GM12878 (cell line): ENCODE data around the gene PCDHGC3. TPM values are rescaled to one million over a fixed set of nuclear protein-coding genes. Genes with fewer than 3 reads are reported as not detected.
A peak's percentile ranks its signal among the peaks of the same experiment; 100 is the strongest.

Experiments used
- ATAC-seq: fragments of 200-7000 bp; cut with Tn5 transposase; 3 replicates; pipeline ENCODE4 v1.9.1; 2020; ENCODE audit warnings: mild to moderate bottlenecking, moderate library complexity
- BruUV-seq: library from RNA; stranded (reverse); fragments of 400-500 nt; replicated peaks from 2 replicates; lab custom pipeline; 2021; lab: Mats Ljungman, UMichigan
- CTCF ChIA-PET: fragments of 300-600 bp; sonication (Branson Sonifier 250); formaldehyde crosslinking; extraction: SDS; loops from one replicate; lab custom pipeline; 2021; ENCODE audit warnings: inconsistent platforms; lab: Yijun Ruan, JAX
- POLR2A ChIA-PET: fragments of 350-600 bp; formaldehyde crosslinking; extraction: SDS; loops from one replicate; lab custom pipeline; 2021; ENCODE audit warnings: inconsistent platforms; lab: Charles Lee
- RAD21 ChIA-PET: fragments of 300-600 bp; sonication (Branson Sonifier 250); formaldehyde crosslinking; loops from one replicate; lab custom pipeline; 2023; ENCODE audit warnings: antibody characterized with exemption; ENCODE audit not compliant: unreplicated experiment; lab: Charles Lee
- SMC1A ChIA-PET: fragments of 300-600 bp; sonication (Branson Sonifier 250); formaldehyde crosslinking; loops from one replicate; lab custom pipeline; 2023; ENCODE audit not compliant: unreplicated experiment, uncharacterized antibody; lab: Charles Lee
- DNase-seq: peaks from one replicate; pipeline ENCODE4 v3.0.0-alpha.2; 2011; ENCODE audit warnings: low read depth, low spot score
- FAIRE-seq: peaks from 3 replicates; lab custom pipeline; 2011; peaks lifted over from hg19 to GRCh38; lab: Jason Lieb, UNC
- H2AFZ ChIP-seq: 2 replicates; pipeline ENCODE4 v1.6.0; 2011; ENCODE audit warnings: low read depth, low read length, control low read depth; ENCODE audit not compliant: control insufficient read depth
- H3K27ac ChIP-seq: 2 replicates; pipeline ENCODE4 v1.5.1; 2011; ENCODE audit warnings: control low read depth; ENCODE audit not compliant: control insufficient read depth, insufficient read depth
- H3K27me3 ChIP-seq, 2 experiments: replicated peaks in 1 of 2; 2 replicates each; pipeline versions ENCODE4 v1.6.0 to v1.6.1; 2011; ENCODE audit warnings: low read length in 1 of 2; ENCODE audit not compliant: control insufficient read depth in 2 of 2, insufficient read depth in 2 of 2
- H3K36me3 ChIP-seq, 2 experiments: 2 replicates each; pipeline ENCODE4 v1.5.1; 2011; ENCODE audit warnings: low read length in 1 of 2; ENCODE audit not compliant: control insufficient read depth in 2 of 2, insufficient read depth in 2 of 2
- H3K4me1 ChIP-seq: 2 replicates; pipeline ENCODE4 v1.6.1; 2011; ENCODE audit warnings: mild to moderate bottlenecking, low read length, moderate library complexity, mixed read lengths; ENCODE audit not compliant: control insufficient read depth, insufficient read depth
- H3K4me2 ChIP-seq: 2 replicates; pipeline ENCODE4 v1.6.0; 2011; ENCODE audit warnings: control low read depth; ENCODE audit not compliant: control insufficient read depth, insufficient read depth
- H3K4me3 ChIP-seq: fragments of 200-600 bp; sonication (generic); 2 replicates; pipeline ENCODE4 v1.5.1; 2016
- H3K79me2 ChIP-seq: 2 replicates; pipeline ENCODE4 v1.6.0; 2011; ENCODE audit warnings: low read length; ENCODE audit not compliant: control insufficient read depth, insufficient read depth
- H3K9ac ChIP-seq: 2 replicates; pipeline ENCODE4 v1.8.0; 2011; ENCODE audit warnings: low read length, control low read depth, mixed read lengths; ENCODE audit not compliant: control insufficient read depth, insufficient read depth
- H3K9me3 ChIP-seq: replicated peaks from 3 replicates; pipeline ENCODE4 v1.5.1; 2011; ENCODE audit warnings: mild to moderate bottlenecking, low read length; ENCODE audit not compliant: control insufficient read depth, insufficient read depth
- H4K20me1 ChIP-seq: 2 replicates; pipeline ENCODE4 v1.6.0; 2011; ENCODE audit not compliant: control insufficient read depth, insufficient read depth
- BCL11A ChIP-seq: IDR thresholded peaks from 2 replicates; pipeline ENCODE4 v1.6.1; 2011; ENCODE audit warnings: low read depth, low read length
- BCL3 ChIP-seq: IDR thresholded peaks from 2 replicates; pipeline ENCODE4 v1.6.1; 2011; ENCODE audit warnings: borderline replicate concordance, low read depth, mild to moderate bottlenecking, moderate library complexity, low read length; ENCODE audit not compliant: insufficient read depth, poor library complexity, severe bottlenecking
- CREB1 ChIP-seq: IDR thresholded peaks from 2 replicates; pipeline ENCODE4 v1.6.1; 2012; ENCODE audit warnings: low read depth, mild to moderate bottlenecking, inconsistent platforms
- CTCF ChIP-seq, 3 experiments: IDR thresholded peaks in 2 of 3; conservative IDR thresholded peaks in 1 of 3; 2 replicates each; pipeline ENCODE4 v1.5.1; 2011; ENCODE audit warnings: low read depth in 3 of 3, low read length in 3 of 3, mild to moderate bottlenecking in 3 of 3, control low read depth in 2 of 3, moderate library complexity in 2 of 3, inconsistent platforms in 1 of 3, mixed read lengths in 1 of 3; ENCODE audit not compliant: control insufficient read depth in 2 of 3, insufficient read depth in 1 of 3; ENCODE audit errors: extremely low read depth in 1 of 3
- EED ChIP-seq: sonication (generic); IDR thresholded peaks from 2 replicates; pipeline ENCODE4 v1.6.1; 2016; ENCODE audit warnings: antibody characterized with exemption, low read depth
- EP300 ChIP-seq, 2 experiments: fragments of 150-350 bp in 1 of 2; IDR thresholded peaks; 2 replicates each; pipeline ENCODE4 v1.6.1; 2011 to 2012; ENCODE audit warnings: low read depth in 2 of 2, low read length in 2 of 2, borderline replicate concordance in 1 of 2, improper control_type of control experiment in 1 of 2, inconsistent platforms in 1 of 2; ENCODE audit not compliant: control insufficient read depth in 1 of 2
- FOXM1 ChIP-seq: IDR thresholded peaks from 2 replicates; pipeline ENCODE4 v1.6.1; 2012; ENCODE audit warnings: low read depth, mild to moderate bottlenecking, inconsistent platforms, low read length, moderate library complexity
- IKZF1 ChIP-seq: fragments of 450-650 bp; conservative IDR thresholded peaks from 2 replicates; pipeline ENCODE4 v1.6.1; 2017; ENCODE audit warnings: antibody characterized with exemption, mild to moderate bottlenecking
- IKZF2 ChIP-seq, 2 experiments: fragments of 450-650 bp; IDR thresholded peaks; 2 replicates each; pipeline ENCODE4 v1.6.1; 2017; ENCODE audit warnings: mild to moderate bottlenecking in 2 of 2, moderate library complexity in 2 of 2
- IRF4 ChIP-seq: IDR thresholded peaks from 2 replicates; pipeline ENCODE4 v1.6.1; 2011; ENCODE audit warnings: low read depth, low read length
- MEF2A ChIP-seq: IDR thresholded peaks from 2 replicates; pipeline ENCODE4 v1.6.1; 2011; ENCODE audit warnings: low read depth, mild to moderate bottlenecking, low read length, moderate library complexity; ENCODE audit not compliant: insufficient read depth
- MTA2 ChIP-seq: fragments of 450-650 bp; IDR thresholded peaks from 2 replicates; pipeline ENCODE4 v1.6.1; 2016; ENCODE audit warnings: low read depth, mild to moderate bottlenecking, moderate library complexity
- NR2F1 ChIP-seq: fragments of 450-650 bp; conservative IDR thresholded peaks from 2 replicates; pipeline ENCODE4 v1.6.1; 2017; ENCODE audit warnings: mild to moderate bottlenecking
- NRF1 ChIP-seq: conservative IDR thresholded peaks from 2 replicates; pipeline ENCODE4 v1.6.1; 2011; ENCODE audit warnings: mild to moderate bottlenecking, low read depth, low read length, improper control_type of control experiment
- WGBS: methylation state at CpG from one replicate; pipeline ENCODE4 v1.1.6; 2016; ENCODE audit warnings: low lambda C conversion rate; ENCODE audit not compliant: insufficient replicate concordance, insufficient coverage; ENCODE audit errors: missing lambda C conversion rate; 5-methylcytosine and 5-hydroxymethylcytosine counted together
- in situ Hi-C: fragments of 300-500 bp; cut with MboI; formaldehyde crosslinking; loops from 9 replicates; pipeline ENCODE4 v1.14.3; 2018; ENCODE audit warnings: mixed read lengths
- intact Hi-C: fragments of 100-400 bp; cut with micrococcal nuclease; formaldehyde crosslinking; loops from one replicate; pipeline ENCODE4 v1.14.2; 2022; ENCODE audit not compliant: unreplicated experiment
- polyA plus RNA-seq, 11 experiments: library from polyadenylated mRNA; depleted of rRNA in 4 of 11; unstranded in 6 of 11; stranded (reverse) in 5 of 11; fragments of >200 nt; fragmentation: Nextera tagmentation in 4 of 11; fragmentation: Illumina TruSeq in 1 of 11; extraction: Ambion mirVana in 4 of 11; extraction: Trizol in 1 of 11; gene quantifications; 1 replicate in 1 of 11; 2 replicates in 10 of 11; pipeline versions ENCODE4 v1.2.1 to v1.2.3, GENCODE V29; 2011 to 2016; ENCODE audit warnings: inconsistent platforms in 2 of 11, missing spikeins in 2 of 11, low read depth in 1 of 11
- total RNA-seq, 4 experiments: library from RNA; depleted of rRNA in 3 of 4; stranded (reverse); fragments of >200 nt in 3 of 4; fragmentation: Illumina TruSeq in 1 of 4; extraction: Trizol in 1 of 4; gene quantifications; 2 replicates each; pipeline versions ENCODE4 v1.2.1 to v1.2.3, GENCODE V29; 2013 to 2021

PCDHGC3 gene
- total and polyA plus RNA-seq, 10 of the 15 experiments (the other 5 are each of a cell fraction or from before 2014, with no cell fraction given) = 0.53 to 22.1 (median 12.0) TPM

DNA sequence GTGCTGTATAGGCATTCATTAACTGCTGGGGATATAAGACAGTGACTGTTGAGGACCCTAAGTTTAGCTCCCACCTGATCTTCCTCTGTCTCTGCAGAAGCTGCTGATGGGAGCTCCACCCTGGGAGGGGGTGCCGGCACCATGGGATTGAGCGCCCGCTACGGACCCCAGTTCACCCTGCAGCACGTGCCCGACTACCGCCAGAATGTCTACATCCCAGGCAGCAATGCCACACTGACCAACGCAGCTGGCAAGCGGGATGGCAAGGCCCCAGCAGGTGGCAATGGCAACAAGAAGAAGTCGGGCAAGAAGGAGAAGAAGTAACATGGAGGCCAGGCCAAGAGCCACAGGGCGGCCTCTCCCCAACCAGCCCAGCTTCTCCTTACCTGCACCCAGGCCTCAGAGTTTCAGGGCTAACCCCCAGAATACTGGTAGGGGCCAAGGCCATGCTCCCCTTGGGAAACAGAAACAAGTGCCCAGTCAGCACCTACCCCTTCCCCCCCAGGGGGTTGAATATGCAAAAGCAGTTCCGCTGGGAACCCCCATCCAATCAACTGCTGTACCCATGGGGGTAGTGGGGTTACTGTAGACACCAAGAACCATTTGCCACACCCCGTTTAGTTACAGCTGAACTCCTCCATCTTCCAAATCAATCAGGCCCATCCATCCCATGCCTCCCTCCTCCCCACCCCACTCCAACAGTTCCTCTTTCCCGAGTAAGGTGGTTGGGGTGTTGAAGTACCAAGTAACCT lies 35.3 kb downstream of the PCDHGC3 start:
- Histone ChIP-seq H3K27ac (peak overlapping the region; percentile 90), H3K79me2 (peaks cover 15% of the 10 kb centered on the region), H3K4me2 (peak overlapping the region; percentile 89), H3K9me3 (no peaks in the 10 kb centered on the region), H3K4me3 (peak overlapping the region; percentile 65; the same call in 1 of the 2 replicates), H3K27me3 (no peaks in the 10 kb centered on the region), H3K4me1 (peaks cover 86% of the 10 kb centered on the region), H3K9ac (peak overlapping the region; percentile 74), H2AFZ (no peak overlapping the region; the same call in 1 of the 2 replicates), H3K36me3 (peaks cover 3 to 7% of the 10 kb centered on the region in 2 experiments), H4K20me1 (no peaks in the 10 kb centered on the region)
- POLR2A ChIA-PET = interaction anchor here (0.8 to 1.2 kb wide), 3 partner anchors 9 to 35 kb away, joined by 3 to 4 read pairs (median 3); partner anchors contain the start of gene PCDHGC3
- SMC1A ChIA-PET = interaction anchor here (1.1 to 10.8 kb wide), 9 partner anchors 15 to 90 kb away, joined by 3 to 176 read pairs (median 6); partner anchors contain the start of genes PCDHGA11, PCDHGA12 and PCDHGC3
- WGBS = under 1% methylated on average over 13 of the region's 14 CpGs
- intact Hi-C loops (loop anchor here (5.0 kb wide), 1 partner anchor 126 kb away; the partner anchor contains the start of genes HDAC3 and RELL2), in situ Hi-C loops (no loop called here)
- DNase-seq = peak; percentile 80
- RAD21 ChIA-PET = interaction anchor here (1.2 to 11.6 kb wide), 8 partner anchors 12 to 98 kb away, joined by 6 to 109 read pairs (median 11); partner anchors contain the start of genes PCDHGA10, PCDHGA11, PCDHGA12 and PCDHGC3
- no peak for FAIRE-seq
- TSS peak; percentile 89 for BruUV-seq
- ATAC-seq = peak; percentile 43
- CTCF ChIA-PET = interaction anchor here (0.7 to 11.9 kb wide), 19 partner anchors 8 to 191 kb away, joined by 3 to 213 read pairs (median 19); partner anchors contain the start of genes PCDHGA10, PCDHGA11, PCDHGA12 and PCDHGA5
- TF ChIP-seq IKZF1 (peak; percentile 61), FOXM1 (no peak), CREB1 (no peak), BCL3 (peak; percentile 49), BCL11A (0 out of 2 replicates have a peak, but pooled peaks have one; percentile 35), NR2F1 (peak; percentile 73; the same call in 1 of the 2 replicates), CTCF (IDR thresholded peaks at IDR 0.05 in 2 of 3, conservative IDR thresholded peaks at IDR 0.05 in 1 of 3; ENCODE audit: control insufficient read depth in 2 of 3, extremely low read depth in 1 of 3, insufficient read depth in 1 of 3, low read depth in 3 of 3, low read length in 3 of 3) (no peak), IKZF2 (IDR thresholded peaks at IDR 0.05) (peak; percentile 41 to 54; a peak in 3 of 4 replicates), NRF1 (no peak), EP300 (IDR thresholded peaks at IDR 0.05; ENCODE audit: borderline replicate concordance in 1 of 2, control insufficient read depth in 1 of 2, low read depth in 2 of 2, low read length in 2 of 2) (peak; percentile 24 to 42; a peak in 1 of 4 replicates), EED (peak; percentile 72), MTA2 (peak; percentile 66), IRF4 (no peak), MEF2A (peak; percentile 20; the same call in 1 of the 2 replicates)
